Stimulated activated CD4-positive, alpha-beta T cell treated with anti-CD3 and anti-CD28 coated beads, Interleukin-4, amount 100 ng/mL, for 24 hours (primary cell): Measurements from ENCODE around the gene NDST1.

Source experiments
- DNase-seq: peaks from one replicate; pipeline ENCODE4 v3.0.0-alpha.2; 2020

Gene NDST1

DNA sequence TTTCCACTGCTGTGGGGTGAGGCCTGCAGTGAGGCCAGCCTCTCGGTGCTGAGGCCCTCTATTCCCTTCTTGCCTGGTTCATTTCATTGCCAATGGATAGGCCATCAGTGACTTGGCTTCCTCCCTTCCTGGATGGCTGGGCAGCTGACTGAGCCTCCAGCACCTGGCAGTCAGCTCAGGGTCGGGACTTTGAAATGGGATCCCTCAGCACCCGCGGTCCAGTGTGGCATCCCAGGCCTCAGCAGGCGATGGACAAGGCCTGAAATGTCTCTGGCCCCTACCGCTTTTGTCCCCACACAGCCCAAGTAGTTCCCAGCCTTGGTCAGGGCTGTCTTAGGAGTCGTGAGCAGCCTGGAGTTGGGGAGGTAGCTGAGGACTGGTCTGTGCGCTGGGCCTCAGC lies 17.2 kb downstream of the NDST1 start:
- DNase-seq: no peak

DNA sequence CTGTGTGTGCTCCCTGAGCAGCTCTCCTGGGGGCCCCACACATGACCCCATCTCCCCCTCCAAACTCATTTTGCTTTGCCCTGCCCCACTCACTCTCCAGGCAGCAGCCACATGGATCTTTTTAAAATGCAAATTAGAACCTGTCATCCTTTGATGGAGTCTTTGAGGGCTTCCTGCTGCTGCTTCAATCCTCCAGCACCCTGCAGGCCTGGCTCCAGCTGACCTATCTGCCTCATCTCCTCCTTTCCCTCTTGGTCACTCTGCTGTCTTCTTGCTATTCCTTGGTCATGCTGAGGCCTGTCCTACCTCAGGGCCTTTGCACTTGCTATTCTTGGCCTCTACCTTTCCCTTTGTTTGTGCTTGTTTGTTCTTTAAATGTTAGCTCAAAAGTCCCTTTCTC lies 17.9 kb downstream of the NDST1 start:
- DNase-seq: no peak

DNA sequence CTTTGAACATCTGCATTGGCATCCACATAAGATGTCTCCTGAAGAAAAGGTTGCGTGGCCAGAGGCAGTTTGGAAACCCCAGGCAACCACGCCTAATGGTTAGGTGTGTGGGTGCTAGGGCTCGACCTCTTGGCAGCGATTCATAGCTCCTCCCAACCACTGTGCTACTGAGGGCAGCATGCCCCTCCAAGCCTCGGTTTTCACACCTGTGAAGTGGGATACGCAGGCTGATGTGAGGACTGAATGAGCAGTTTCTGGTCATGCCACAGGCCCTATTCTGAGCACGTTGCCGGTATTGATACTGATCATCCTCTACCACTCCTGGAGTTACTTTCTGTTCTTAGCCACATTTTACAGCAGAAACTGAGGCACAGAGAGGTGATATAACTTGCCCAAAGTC lies 19.1 kb downstream of the NDST1 start:
- no peak for DNase-seq

DNA sequence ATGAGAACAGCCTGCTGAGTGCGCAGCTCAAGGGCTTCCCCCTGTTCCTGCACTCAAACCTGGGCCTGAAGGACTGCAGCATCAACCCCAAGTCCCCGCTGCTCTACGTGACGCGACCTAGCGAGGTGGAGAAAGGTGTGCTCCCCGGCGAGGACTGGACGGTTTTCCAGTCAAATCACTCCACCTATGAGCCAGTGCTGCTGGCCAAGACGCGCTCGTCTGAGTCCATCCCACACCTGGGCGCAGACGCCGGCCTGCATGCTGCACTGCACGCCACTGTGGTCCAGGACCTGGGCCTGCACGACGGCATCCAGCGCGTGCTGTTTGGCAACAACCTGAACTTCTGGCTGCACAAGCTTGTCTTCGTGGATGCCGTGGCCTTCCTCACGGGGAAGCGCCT lies 19.9 kb downstream of the NDST1 start:
- DNase-seq: no peak

DNA sequence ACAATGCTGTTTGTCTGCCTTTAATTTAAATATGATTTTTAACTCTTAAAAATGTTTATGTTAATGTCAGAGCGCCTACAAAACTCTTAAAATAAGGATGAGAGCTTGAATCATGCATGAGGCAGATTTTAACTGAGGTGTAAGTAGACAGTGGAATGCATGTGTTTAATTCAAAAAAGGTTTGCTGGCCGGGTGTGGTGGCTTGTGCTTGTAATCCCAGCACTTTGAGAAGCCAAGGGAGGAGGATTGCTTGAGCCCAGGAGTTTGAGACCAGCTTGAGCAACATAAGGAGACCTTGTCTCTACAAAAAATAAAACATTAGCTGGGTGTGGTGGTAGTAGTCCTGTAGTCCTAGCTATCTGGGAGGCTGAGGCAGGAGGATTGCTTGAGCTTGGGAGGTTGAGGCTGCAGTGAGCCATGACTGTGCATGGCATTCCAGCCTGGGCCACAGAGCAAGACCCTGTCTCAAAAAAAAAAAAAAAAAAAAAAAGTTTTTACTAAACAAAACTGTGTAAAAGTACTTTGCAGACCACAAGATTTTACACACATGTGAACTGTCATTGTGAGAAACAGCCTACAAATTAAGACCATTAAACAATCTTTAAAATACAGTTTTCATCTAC lies 21.1 kb downstream of the NDST1 start:
- no peak for DNase-seq

DNA sequence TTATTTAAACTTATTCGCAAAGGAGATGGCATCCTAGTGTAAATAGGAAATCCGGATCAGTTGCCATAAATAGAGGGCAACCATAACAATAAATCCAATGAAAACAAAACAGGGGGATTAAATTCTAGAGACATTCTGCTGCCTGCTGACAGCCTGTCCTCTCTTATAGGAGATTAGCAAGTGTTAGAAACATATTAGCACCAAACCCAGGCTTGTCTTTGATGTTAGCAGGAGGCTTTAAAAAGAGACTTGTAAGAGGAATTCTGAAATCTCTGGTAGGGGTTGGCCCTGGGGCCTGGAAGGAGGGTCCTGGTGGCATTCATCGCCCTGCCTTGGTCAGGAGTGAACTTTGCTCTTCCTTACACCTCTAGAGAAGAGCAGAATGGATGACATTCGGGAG lies 21.6 kb downstream of the NDST1 start:
- DNase-seq: no peak

DNA sequence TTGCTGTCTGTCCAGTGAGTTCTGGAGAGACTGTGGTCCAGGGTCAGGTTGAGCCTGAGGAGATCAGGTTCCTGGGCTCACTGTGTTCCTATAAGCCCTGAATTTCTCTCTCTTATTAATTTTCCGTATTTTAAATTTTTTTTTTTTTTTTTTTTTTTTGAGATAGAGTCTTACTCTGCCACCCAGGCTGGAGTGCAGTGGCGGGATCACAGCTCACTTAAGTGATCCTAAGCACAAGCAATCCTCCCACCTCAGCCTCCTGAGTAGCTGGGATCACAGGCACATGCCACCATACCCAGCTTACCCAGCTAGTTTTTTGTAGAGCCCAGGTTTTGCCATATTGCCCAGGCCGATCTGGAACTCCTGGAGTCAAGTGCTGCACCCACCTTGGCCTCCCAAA lies 22.5 kb downstream of the NDST1 start:
- no peak for DNase-seq

DNA sequence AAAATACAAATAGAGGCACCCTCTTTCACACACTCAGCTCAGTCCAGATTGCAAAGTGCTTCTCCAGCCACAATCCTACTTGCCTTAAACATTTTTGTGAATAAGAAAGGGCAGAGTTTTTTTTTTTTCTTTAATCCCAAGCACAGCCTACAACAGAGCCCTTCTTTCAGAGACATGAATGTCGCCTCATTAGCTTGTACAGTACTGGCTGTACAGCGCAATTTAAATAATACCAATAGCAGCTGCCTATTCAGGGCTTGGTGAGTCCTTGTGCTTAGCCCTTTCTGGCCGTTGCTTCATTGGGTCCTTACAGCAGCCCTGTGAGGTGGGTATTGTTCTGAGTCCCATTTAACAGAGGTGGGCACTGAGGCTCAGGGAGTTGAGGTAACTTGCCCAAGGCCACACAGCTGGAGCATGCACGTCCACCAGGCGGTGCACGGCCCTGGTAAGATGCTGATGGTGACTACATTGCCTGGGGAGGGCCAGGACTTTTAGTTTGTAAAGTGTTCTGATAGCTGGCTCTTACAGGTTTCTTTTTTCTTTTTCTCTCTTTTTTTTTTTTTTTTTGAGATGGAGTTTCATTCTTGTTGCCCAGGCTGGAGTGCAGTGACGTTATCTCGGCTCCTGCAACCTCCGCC lies 23.1 kb downstream of the NDST1 start:
- DNase-seq: no peak

DNA sequence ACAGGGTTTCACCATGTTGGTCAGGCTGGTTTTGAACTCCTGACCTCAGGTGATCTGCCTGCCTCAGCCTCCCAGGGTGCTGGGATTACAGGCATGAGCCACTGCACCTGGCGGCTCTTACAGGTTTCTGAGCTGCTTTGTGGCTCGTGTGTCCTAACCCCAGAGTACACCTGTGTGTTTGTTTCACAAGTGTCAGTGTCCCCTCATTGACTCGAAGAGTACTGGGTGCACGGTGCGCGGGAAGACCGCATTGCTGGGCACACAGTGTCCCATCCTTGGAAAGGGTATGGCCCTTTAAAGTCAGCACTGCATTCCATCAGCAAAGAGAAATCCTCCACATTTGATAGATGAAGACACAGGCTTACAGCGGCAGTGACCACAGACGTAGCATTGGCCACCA lies 23.8 kb downstream of the NDST1 start:
- no peak for DNase-seq

DNA sequence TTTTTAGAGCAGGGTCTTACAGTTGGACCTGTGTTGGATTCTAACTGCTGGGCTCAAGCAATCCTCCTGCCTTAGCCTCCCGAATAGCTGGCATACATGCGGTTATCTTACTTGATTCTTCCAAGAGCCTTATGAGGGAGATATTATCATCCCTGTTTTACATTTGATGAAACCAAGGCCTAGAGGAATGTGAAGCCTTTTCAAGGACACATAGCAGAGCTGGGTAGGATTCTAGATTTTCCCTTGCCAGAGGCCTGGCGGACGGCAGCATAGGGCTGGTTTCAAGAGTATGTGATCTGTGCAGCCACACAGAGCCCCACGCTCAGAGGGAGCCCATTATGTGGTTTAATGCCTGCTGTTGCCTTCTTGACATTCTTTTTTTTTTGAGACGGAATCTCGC lies 24.2 kb downstream of the NDST1 start:
- no peak for DNase-seq

DNA sequence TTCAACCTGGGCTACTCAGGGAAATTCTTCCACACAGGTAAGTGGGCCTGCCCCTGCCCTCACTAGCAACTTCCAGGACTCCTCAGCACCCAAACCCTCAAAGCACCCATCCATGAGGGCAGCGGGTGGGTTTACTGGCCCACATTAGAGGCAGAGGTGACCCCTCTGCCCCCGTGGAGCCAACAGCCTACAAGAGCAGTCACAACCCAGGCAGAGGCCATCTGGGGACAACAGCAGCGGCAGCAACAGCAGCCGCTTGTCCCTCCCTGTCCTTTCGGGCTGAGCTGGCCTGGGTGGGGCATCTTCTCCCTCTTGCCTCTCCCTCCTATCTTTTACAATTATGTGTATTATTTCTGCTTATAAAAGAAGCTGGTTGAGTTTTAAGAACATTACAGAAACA lies 25.1 kb downstream of the NDST1 start:
- no peak for DNase-seq

DNA sequence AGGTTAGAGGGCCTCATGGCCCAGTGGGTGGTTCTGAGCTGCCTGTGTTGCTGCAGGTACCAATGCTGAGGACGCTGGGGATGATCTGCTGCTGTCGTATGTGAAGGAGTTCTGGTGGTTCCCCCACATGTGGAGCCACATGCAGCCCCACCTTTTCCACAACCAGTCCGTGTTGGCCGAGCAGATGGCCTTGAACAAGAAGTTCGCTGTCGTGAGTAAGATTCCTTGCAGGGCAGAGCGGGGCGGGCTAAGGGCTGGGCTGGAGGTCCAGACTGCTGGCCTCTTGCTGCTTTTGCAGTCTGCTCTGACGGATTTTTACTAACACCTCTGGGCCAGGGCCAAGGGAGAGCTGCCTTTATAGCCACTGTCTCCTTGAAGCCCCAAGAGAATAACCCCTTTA lies 26.9 kb downstream of the NDST1 start:
- DNase-seq: no peak

DNA sequence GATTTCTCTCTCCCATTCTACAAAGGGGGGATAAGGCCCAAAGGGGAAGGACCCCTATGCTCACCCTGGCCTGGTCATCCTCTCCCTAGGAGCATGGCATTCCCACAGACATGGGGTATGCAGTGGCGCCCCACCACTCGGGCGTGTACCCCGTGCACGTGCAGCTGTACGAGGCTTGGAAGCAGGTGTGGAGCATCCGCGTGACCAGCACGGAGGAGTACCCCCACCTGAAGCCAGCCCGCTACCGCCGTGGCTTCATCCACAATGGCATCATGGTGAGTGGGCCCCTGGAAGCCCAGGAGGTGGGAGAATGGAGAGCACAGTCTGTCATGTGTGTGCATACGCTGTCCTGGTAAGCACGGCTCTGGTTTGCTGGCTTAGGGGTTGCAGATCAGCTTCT lies 27.7 kb downstream of the NDST1 start:
- DNase-seq: no peak

DNA sequence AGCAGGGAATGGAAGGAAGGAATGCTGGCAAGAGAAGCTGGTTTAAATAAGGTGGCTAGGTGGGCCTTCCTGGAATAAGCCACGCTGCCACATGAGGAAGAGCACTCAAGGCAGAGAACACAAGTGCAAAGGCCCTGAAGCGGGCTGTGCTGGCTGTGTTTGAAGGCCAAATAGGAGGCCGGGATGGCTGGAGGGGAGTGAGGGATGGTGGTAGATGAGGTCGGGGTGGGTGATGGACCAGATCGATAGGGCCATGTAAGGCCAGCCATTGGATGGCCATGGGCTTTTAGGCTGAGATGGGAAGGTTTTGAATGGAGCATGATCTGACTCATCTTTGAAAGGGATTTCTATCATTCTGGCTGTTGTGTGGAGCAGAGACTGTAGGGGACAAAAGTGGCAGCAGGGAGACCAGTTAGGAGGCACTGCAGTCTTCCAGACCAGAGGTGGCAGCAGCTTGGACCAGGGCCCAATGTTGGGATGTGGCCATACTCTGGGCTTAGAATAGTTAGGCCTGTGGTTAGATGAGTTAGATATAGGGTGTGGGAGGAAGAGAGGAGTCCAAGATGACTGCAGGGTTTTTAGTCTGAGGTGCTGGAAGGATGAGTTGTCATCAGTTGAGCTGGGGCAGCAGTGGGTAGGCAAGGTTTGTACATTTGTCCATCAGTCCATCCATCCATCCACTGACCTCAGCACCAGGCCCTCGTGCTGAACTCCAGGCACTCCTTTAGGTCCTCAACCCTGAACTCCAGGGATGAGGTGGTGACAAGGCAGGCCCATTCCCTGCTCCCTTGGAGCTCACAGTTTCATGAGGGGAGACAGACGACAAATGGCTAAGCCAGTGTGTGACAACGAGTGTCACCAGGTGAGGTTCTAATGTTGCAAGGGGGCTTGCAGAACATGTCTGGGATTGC lies 30.3 kb downstream of the NDST1 start:
- no peak for DNase-seq

DNA sequence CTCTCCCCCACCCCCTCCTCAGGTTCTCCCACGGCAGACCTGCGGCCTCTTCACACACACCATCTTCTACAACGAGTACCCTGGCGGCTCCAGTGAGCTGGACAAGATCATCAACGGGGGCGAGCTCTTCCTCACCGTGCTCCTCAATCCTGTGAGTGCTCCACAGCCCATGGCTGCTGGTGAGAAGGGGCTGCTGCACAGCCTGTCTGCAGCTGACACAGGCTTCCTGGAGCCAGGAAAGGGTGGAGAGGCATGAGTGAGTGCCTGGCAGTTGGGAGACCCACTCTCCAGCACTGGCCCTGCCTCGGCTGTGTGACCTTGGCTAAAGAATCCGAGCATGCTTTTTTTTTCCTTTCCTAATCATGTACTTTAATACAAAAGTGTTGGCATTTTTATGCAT lies 31.3 kb downstream of the NDST1 start:
- DNase-seq: no peak

DNA sequence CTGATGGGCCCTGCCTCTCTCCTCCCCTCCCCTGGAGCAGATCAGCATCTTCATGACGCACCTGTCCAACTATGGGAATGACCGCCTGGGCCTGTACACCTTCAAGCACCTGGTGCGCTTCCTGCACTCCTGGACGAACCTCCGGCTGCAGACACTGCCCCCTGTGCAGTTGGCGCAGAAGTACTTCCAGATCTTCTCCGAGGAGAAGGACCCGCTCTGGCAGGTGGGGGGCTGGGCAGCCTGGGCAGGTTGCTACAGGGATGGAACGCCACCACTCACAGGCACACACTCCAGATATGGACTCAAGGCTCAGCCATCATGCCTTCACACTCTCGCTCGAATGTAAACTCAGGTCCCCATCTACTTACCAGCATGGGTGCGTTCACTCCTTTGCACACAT lies 32.1 kb downstream of the NDST1 start:
- no peak for DNase-seq

DNA sequence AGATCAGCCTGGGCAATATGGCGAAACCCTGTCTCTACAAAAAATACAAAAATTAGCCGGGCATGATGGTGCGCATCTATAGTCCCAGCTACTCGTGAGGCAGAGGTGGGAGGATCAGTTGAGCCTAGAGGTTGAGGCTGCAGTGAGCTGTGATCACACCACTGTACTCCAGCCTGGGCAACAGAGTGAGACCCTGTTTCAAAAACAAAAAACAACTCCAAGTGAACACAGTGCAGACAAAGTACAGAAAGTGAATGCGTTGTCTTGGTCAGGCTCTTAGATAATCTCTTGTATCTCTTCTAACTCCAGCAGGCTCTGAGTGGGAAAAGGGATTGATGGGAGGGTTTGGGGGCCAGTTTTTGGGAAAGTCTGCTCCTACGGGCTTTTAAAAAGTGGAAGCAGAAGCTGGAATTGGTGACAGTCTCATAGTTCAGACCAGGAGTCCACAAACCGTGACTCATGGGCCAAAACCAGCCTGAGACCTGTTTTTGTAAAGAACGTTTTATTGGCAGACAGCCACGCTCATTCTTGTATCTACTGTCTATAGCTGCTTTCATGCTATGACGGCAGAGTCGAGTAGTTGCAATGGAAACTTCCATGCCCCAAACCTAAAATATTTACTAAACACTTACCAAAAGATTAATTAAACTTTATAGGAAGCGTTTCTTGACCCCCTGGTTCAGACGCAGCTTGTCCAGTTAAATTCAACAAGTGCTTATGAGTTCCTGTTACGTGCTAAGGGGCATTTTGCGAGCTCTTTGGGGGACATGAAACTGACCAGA lies 32.9 kb downstream of the NDST1 start:
- no peak for DNase-seq

DNA sequence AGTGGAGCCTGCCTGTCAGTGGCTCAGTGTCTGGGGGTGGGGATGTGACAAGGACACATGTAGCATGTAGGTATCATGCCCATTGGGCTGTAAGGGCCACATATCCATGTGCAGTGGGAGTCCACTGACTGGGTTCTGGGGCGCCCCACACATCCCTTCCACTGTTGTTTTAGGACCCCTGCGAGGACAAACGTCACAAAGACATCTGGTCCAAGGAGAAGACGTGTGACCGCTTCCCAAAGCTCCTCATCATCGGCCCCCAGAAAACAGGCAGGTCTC lies 33.4 kb downstream of the NDST1 start:
- DNase-seq: no peak

DNA sequence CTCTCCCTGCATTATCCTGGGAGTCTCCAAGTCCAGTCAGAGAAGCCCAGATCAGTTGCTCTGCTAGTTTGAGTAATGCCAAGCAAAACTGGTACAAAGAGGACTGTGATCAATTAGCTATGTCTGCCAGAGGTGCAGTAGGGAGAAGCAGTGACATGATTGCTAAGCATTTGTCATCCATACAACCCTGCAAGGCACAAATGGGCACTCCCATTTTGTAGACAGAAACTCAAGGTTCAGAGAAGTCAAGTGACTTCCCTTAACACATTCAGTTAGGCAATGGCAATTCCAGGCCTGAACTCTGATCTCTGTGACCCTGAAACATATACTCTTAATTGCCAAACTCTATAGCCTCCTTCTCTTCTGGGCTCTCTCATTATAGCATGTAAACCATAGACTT lies 34.0 kb downstream of the NDST1 start:
- DNase-seq: no peak

DNA sequence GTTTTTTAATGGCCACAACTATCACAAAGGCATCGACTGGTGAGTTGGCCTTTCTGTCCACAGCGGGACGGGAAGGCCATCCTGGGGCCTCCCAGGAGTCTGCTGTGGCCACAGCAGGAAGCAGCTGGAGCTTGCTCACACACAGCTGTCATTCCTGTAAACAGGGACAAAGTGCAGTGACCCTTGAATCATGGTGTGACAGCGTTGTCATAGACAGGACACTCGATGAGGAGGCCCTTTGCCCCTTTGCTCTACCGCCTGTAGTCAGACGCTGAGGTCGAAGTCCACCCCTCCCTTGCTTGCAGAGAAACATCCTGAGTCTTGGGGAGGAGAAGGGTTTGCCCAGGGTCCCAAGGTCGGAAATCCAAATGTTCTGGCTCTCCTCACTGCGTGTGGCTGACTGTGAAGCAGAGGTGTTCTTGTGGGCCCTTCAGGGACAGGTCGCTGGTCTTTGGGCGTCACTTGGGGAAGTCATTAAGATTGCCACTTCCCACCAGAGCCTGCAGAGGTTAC lies 35.1 kb downstream of the NDST1 start:
- no peak for DNase-seq

DNA sequence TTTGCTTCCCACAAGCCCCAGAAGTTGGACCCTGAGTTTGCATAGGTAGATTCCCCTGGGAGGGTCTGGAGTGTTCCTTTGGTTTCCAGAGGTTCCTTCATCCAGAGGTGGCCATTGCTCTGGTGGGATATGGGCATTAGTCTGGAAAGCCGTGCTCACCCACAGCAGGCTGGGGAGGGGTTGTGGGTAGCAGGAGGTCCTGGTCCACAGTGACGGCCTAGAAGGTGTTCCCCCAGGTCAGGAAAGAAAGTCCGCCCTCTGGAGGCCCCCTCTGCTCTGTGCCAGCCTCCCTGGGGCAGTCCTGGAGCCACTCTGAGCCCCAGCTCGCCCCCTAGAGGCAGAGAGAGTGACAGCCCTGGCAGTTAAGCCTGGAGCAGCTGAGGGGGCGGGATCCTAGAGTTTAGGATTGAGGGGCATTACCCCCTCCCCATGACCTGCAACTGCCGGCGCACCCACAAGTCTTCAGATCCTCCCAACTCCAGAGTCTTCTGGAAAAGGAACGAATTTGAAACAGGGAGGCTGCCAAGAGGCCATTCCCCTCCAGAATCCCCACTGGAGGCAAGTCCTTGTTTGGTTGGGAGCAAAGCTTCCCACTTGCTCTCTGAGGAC lies 36.8 kb downstream of the NDST1 start:
- peak; percentile 61 for DNase-seq

DNA sequence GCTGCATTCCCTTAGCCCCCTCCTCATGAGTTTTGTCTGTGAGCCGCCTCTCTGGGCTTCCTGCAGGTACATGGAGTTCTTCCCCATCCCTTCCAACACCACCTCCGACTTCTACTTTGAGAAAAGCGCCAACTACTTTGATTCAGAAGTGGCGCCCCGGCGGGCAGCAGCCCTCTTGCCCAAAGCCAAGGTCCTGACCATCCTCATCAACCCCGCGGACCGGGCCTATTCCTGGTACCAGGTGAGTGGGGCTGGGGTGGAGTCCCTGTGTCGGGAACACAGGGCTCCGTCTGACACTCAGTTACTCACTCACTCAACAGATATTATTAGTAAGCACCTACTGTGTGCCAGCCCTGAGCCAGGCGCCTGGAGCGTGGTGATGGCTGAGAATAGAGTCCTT lies 37.3 kb downstream of the NDST1 start:
- no peak for DNase-seq

DNA sequence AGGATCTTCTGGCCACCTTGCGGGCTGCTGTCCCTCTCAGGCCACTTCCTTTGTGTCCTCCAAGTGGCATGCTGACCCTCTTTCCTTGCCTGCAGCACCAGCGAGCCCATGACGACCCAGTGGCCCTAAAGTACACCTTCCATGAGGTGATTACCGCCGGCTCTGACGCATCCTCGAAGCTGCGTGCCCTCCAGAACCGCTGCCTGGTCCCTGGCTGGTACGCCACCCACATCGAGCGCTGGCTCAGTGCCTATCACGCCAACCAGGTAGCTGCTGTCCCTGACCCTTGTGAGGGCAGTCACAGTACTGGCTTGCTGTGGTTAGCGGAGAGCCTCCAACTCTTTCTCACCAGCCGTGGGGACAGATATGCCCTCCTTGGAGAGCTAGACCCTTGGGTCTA lies 40.2 kb downstream of the NDST1 start:
- DNase-seq: no peak
